C4-2B (cell line): Measurements from ENCODE around the gene SKAP2.

Experiments used
- ZFX ChIP-seq: fragments of 450-650 bp; IDR thresholded peaks from 2 replicates; pipeline ENCODE4 v1.6.1; 2017
- TF ChIP-seq, protein P1 (sequence below): fragments of 450-650 bp; conservative IDR thresholded peaks from 2 replicates; pipeline ENCODE4 v1.5.1; 2017; ENCODE audit warnings: mild to moderate bottlenecking

DNA sequence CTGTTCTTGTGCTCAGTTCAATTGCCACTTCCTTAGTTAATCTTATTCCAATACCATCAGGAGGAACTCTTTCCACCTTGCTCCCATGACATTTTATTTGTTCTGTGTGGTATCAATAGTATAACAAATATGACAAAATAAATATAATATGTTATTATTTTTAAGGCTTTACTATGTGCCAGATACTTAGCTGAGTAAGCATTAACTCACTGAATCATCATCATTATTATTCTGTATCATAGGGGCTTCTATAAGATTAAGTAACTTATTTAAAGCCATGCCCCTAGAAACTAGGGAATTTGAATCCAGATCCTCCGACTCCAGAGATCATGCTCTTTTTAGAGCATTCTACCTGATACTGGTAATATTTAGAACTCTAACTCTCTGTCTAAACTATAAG, 33.5 kb upstream of the SKAP2 start:
- TF ChIP-seq, protein P1, sequence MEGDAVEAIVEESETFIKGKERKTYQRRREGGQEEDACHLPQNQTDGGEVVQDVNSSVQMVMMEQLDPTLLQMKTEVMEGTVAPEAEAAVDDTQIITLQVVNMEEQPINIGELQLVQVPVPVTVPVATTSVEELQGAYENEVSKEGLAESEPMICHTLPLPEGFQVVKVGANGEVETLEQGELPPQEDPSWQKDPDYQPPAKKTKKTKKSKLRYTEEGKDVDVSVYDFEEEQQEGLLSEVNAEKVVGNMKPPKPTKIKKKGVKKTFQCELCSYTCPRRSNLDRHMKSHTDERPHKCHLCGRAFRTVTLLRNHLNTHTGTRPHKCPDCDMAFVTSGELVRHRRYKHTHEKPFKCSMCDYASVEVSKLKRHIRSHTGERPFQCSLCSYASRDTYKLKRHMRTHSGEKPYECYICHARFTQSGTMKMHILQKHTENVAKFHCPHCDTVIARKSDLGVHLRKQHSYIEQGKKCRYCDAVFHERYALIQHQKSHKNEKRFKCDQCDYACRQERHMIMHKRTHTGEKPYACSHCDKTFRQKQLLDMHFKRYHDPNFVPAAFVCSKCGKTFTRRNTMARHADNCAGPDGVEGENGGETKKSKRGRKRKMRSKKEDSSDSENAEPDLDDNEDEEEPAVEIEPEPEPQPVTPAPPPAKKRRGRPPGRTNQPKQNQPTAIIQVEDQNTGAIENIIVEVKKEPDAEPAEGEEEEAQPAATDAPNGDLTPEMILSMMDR = no peak
- no peak for TF ChIP-seq ZFX
